Testis (tissue), 2 donors: ENCODE results near the gene HIP1.

ENCODE experiments used
- CTCF ChIP-seq, 3 experiments: fragments of 450-650 bp in 2 of 3; fragments of 200-600 bp in 1 of 3; sonication (generic) in 1 of 3; IDR thresholded peaks; one replicate each; pipeline ENCODE4 v1.5.1; 2016 to 2019; ENCODE audit warnings: antibody characterized with exemption in 3 of 3, mild to moderate bottlenecking in 2 of 3, moderate library complexity in 1 of 3
- POLR2A ChIP-seq: fragments of 450-650 bp; IDR thresholded peaks from one replicate; pipeline ENCODE4 v1.6.1; 2017; ENCODE audit warnings: antibody characterized with exemption, mild to moderate bottlenecking, moderate library complexity

GRCh38 chr7:75628055-75628454, 110.7 kb downstream of the HIP1 start:
- TF ChIP-seq CTCF (IDR thresholded peaks at IDR 0.05) (no peak), POLR2A (no peak)
